NCI-H2029 (cell line): ENCODE data around the gene HTT.
A peak's percentile ranks its signal among the peaks of the same experiment; 100 is the strongest.
"Not testable (repeated sequence)": the region's sequence is repeated elsewhere in the genome, so short reads cannot be mapped to it uniquely, and the experiment has no call there.

Source experiments
- DNase-seq: peaks from one replicate; lab custom pipeline; 2025; lab: John Stamatoyannopoulos, UW

HTT gene

GRCh38 chr4:3046162-3046561, 28.3 kb upstream of the HTT start:
- DNase-seq = no peak

DNA sequence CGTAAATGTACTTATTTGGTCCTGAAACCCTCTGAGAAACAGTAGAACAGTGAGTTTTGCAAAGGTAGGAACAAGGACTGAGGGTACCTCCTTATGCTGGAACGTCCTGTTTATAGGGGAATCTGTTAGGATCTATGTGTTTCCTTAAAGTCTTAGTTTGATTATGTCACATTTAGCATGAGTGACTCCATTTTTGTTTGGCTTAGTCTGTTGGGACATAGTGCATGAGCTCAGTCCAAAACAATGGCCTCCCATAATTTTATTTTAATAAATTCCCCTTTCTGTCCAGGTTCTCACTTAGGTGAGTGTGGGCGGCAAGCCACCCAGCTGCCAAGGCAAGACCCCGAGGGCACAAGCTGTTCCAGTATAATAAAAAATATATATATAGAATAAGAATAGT, 27.9 kb upstream of the HTT start:
- no peak for DNase-seq

DNA sequence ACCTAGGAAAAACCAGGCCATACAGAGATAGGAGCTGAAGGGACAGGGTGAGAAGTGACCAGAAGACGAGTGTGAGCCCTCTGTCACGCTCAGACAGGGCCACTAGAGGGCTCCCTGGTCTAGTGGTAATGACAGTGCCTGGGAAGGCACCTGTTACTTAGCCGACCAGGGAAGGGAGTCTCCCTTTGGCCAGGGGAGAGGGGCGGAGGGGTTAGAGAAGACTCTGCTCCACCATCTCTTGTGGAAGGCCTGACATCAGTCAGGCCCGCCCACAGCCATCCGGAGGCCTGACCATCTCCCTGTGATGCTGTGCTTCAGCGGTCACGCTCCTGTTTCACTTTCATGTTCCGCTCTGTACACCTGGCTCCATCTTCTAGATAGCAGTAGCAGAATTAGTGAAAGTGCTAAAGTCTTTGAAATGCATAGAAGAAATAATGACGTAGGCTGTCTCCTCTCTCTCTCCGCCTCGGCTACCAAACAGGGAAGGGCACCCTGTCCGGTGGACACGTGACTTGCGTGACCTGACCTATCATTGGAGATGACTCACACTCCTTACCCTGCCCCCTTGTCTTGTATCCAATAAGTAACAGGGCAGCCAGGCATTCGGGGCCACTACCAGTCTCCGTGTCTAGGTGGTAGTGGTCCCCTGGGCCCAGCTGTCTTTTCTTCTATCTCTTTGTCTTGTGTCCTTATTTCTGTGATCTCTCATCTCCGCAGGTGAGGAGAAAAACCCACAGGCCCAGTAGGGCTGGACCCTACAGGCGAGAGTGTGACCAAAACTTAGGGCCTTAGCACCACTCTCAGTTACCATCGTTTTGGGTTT, 26.8 kb upstream of the HTT start:
- DNase-seq = peak; percentile 57

- not testable (repeated sequence) for DNase-seq
Measured at GRCh38 chr4:3051141-3051897, 23.2 kb upstream of the HTT start.

DNA sequence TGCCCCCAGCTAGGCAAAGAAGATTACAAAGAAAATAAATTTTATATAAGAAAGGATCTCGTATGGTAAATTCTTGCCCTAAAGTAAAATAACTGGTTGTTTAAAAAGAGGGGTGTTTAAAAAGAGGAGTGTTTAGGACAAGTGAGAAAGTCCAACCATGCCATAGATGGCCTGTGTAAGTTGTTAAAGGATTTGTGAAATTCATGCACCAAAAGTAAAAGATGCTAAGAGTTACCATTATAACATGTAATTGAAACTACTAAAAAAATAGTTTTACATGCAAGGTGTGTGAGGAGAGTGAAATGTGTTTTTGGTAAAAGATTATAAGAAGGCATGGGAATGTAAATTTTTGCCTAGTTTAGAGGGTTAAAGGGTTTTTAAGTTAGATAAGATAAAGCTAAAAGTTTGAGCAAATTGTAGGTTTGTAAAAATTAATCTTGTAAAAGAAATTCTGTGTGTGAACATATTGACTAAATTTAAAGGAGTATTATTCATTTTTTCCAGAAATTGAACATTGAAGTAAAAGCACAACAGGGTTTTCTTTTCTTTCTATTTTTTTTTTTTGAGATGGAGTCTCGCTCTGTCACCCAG, 20.2 kb upstream of the HTT start:
- DNase-seq = no peak

GRCh38 chr4:3059943-3060342, 14.5 kb upstream of the HTT start:
- no peak for DNase-seq

DNA sequence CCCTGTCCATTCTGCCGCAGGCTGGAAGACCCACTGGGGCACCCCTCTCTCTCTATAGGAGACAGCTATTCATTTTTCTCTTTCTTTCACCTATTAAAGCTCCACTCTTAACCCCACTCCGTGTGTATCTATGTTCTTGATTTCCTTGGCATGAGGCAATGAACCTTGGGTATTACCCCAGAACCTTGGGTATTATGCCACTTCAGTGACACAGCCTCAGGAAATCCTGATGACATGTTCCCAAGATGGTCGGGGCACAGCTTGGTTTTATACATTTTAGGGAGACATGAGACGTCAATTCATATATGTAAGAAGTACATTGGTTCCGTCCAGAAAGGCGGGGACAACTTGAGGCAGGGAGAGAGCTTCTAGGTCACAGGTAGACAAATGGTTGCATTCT, 13.5 kb upstream of the HTT start:
- DNase-seq = no peak

DNA sequence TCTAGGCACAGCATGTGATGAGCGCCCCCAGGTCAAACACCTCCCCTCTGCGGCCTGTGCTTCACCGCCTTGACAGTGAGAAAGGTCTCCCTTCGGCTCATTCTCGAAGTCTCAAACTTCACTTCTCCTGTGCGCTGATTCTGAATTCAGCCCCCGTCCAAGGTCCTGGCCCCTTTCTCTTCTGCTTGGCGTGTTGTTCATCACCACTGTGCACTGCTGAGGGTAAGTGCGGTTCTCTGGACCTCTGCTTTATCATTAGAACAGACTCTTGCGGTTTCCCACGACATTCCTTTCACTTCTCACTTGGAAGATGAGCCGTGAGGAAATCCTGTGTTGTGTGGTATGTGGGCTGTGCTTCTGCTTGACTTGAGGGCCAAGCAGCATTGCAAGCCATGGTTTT, 12.0 kb upstream of the HTT start:
- DNase-seq = no peak

- DNase-seq = no peak
Measured at GRCh38 chr4:3065551-3065950, 8.9 kb upstream of the HTT start.

GRCh38 chr4:3066836-3067400, 7.6 kb upstream of the HTT start:
- DNase-seq = no peak

DNA sequence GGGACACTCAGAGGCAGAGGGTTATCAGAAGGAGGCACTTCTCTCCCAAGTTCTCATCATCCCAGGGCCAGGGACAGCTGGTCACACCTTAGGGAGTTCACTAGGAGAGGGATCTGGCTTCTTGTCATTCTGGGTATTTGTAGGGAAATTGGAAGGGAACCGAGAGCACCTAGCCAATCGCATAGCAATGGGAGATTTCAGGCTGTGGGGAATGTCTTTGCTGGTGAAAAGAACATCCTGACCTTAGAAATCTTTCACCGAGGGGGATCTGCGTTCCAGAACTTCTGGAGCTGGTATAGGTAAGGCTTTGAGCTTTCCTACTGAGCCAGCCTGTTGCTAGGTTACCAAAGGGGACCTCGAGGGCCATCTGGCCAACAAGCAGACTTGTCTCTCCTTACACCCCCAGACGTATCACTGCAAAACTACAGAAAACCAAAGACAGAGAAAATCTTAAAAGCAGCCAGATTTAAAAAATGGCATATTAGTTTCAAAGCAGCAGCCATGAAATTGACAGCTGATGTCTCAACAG, 6.9 kb upstream of the HTT start:
- DNase-seq = no peak

- no peak for DNase-seq
Measured at GRCh38 chr4:3069661-3070199, 4.8 kb upstream of the HTT start.

GRCh38 chr4:3070709-3071500, 3.6 kb upstream of the HTT start:
- no peak for DNase-seq

DNA sequence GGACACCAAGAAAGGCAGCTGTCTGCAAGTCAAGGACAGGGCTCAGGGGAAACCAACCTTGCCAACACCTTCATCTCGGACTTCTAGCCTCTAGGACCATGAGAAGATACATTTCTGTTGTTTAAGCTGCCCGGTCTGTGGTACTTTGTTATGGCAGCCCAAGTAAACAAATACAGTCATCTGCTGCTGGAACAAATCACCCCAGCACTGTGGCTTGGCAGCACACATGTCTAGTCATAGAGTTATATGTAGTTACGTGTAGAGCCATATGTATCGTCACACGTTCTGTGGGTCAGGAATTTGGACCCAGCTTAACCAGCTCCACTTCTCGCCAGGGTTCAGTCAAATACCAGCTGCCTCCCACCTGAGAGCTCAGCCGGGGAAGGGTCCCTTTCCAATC, 2.7 kb upstream of the HTT start:
- no peak for DNase-seq

DNA sequence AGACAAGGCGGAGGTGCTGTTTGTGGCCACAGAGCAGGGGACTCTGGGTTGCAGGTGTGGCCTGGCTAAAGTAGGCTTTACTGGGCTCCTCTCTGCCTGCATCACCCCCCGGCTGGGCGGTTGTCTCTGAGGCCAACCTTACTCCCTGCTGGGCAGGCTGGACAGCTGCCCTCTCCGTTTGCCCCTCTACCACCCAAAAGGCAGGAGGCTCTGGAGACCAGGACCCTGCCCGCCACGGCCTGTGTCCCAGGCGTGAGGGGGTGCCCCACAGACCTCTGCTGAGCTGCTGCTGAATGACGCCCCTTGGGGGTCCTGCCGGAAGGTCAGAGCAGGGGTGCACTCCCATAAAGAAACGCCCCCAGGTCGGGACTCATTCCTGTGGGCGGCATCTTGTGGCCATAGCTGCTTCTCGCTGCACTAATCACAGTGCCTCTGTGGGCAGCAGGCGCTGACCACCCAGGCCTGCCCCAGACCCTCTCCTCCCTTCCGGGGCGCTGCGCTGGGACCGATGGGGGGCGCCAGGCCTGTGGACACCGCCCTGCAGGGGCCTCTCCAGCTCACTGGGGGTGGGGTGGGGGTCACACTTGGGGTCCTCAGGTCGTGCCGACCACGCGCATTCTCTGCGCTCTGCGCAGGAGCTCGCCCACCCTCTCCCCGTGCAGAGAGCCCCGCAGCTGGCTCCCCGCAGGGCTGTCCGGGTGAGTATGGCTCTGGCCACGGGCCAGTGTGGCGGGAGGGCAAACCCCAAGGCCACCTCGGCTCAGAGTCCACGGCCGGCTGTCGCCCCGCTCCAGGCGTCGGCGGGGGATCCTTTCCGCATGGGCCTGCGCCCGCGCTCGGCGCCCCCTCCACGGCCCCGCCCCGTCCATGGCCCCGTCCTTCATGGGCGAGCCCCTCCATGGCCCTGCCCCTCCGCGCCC, 1.1 kb upstream of the HTT start:
- no peak for DNase-seq

DNA sequence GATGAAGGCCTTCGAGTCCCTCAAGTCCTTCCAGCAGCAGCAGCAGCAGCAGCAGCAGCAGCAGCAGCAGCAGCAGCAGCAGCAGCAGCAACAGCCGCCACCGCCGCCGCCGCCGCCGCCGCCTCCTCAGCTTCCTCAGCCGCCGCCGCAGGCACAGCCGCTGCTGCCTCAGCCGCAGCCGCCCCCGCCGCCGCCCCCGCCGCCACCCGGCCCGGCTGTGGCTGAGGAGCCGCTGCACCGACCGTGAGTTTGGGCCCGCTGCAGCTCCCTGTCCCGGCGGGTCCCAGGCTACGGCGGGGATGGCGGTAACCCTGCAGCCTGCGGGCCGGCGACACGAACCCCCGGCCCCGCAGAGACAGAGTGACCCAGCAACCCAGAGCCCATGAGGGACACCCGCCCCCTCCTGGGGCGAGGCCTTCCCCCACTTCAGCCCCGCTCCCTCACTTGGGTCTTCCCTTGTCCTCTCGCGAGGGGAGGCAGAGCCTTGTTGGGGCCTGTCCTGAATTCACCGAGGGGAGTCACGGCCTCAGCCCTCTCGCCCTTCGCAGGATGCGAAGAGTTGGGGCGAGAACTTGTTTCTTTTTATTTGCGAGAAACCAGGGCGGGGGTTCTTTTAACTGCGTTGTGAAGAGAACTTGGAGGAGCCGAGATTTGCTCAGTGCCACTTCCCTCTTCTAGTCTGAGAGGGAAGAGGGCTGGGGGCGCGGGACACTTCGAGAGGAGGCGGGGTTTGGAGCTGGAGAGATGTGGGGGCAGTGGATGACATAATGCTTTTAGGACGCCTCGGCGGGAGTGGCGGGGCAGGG, 568 bp downstream of the HTT start:
- peak; percentile 23 for DNase-seq

- DNase-seq = no peak
Measured at GRCh38 chr4:3075652-3075981, 1.1 kb downstream of the HTT start.

DNA sequence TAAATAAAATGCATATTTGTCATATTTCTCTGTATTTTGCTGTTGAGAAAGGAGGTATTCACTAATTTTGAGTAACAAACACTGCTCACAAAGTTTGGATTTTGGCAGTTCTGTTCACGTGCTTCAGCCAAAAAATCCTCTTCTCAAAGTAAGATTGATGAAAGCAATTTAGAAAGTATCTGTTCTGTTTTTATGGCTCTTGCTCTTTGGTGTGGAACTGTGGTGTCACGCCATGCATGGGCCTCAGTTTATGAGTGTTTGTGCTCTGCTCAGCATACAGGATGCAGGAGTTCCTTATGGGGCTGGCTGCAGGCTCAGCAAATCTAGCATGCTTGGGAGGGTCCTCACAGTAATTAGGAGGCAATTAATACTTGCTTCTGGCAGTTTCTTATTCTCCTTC, 3.3 kb downstream of the HTT start:
- no peak for DNase-seq

DNA sequence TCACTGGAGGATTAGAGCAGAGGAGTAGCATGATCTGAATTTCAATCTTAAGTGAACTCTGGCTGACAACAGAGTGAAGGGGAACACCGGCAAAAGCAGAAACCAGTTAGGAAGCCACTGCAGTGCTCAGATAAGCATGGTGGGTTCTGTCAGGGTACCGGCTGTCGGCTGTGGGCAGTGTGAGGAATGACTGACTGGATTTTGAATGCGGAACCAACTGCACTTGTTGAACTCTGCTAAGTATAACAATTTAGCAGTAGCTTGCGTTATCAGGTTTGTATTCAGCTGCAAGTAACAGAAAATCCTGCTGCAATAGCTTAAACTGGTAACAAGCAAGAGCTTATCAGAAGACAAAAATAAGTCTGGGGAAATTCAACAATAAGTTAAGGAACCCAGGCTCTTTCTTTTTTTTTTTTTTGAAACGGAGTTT, 5.2 kb downstream of the HTT start:
- no peak for DNase-seq
